HepG2 (cell line): ENCODE measurements around the gene FSIP1. TPM values are rescaled to one million over a fixed set of nuclear protein-coding genes. Genes with fewer than 3 reads are reported as not detected.

Source experiments
- ATAC-seq: fragments of 200-7000 bp; cut with Tn5 transposase; 3 replicates; pipeline ENCODE4 v1.9.1; 2020; ENCODE audit warnings: mild to moderate bottlenecking, moderate library complexity
- BruUV-seq: library from RNA; stranded (reverse); fragments of 400-500 nt; replicated peaks from 2 replicates; lab custom pipeline; 2021; lab: Mats Ljungman, UMichigan
- CTCF ChIA-PET: fragments of 300-600 bp; formaldehyde crosslinking; extraction: SDS; loops from one replicate; lab custom pipeline; 2021; ENCODE audit warnings: low total read pairs, inconsistent platforms, low intra/inter-chr PET ratio; lab: Yijun Ruan, JAX
- POLR2A ChIA-PET: fragments of 350-600 bp; sonication (Branson Sonifier 250); formaldehyde crosslinking; loops from one replicate; lab custom pipeline; 2020; ENCODE audit warnings: antibody characterized with exemption, inconsistent platforms; lab: Yijun Ruan, JAX
- DNase-seq: peaks from one replicate; pipeline ENCODE4 v3.0.0-alpha.2; 2015; ENCODE audit warnings: low spot score
- FAIRE-seq: peaks from 3 replicates; lab custom pipeline; 2011; peaks lifted over from hg19 to GRCh38; lab: Jason Lieb, UNC
- H2AFZ ChIP-seq: one replicate; pipeline ENCODE4 v1.6.1; 2011; ENCODE audit warnings: low read length, inconsistent platforms
- H3K27ac ChIP-seq: fragments of 300-600 bp; 3 replicates; pipeline ENCODE4 v1.8.0; 2011; ENCODE audit warnings: mixed run types, mild to moderate bottlenecking, mixed read lengths, low read length, inconsistent platforms; ENCODE audit not compliant: insufficient read depth; ENCODE audit errors: extremely low read length
- H3K27me3 ChIP-seq, 2 experiments: fragments of 200-600 bp in 1 of 2; 2 replicates in 1 of 2; 3 replicates in 1 of 2; pipeline versions ENCODE4 v1.6.0 to v1.8.0; 2011; ENCODE audit warnings: low read length in 2 of 2, mild to moderate bottlenecking in 2 of 2, moderate library complexity in 2 of 2, inconsistent platforms in 1 of 2; ENCODE audit not compliant: insufficient read depth in 2 of 2, control insufficient read depth in 1 of 2
- H3K36me3 ChIP-seq, 2 experiments: fragments of 200-600 bp in 1 of 2; replicated peaks in 1 of 2; 2 replicates in 1 of 2; 3 replicates in 1 of 2; pipeline versions ENCODE4 v1.5.1 to v1.8.0; 2011; ENCODE audit warnings: low read length in 2 of 2, inconsistent platforms in 1 of 2; ENCODE audit not compliant: insufficient read depth in 2 of 2, control insufficient read depth in 1 of 2
- H3K4me1 ChIP-seq: 2 replicates; pipeline ENCODE4 v1.5.1; 2012; ENCODE audit warnings: low read length, inconsistent platforms; ENCODE audit not compliant: insufficient read depth
- H3K4me2 ChIP-seq: 2 replicates; pipeline ENCODE4 v1.6.0; 2011; ENCODE audit warnings: low read depth, low read length, inconsistent platforms
- H3K4me3 ChIP-seq, 3 experiments: fragments of 200-600 bp in 1 of 3; sonication (generic), shearing (Covaris generic) in 1 of 3; replicated peaks in 1 of 3; 2 replicates each; pipeline ENCODE4 v1.5.1; 2011 to 2016; ENCODE audit warnings: low read length in 3 of 3, inconsistent platforms in 2 of 3, low read depth in 2 of 3, mild to moderate bottlenecking in 2 of 3, control low read depth in 1 of 3, mixed read lengths in 1 of 3; ENCODE audit not compliant: insufficient read depth in 1 of 3
- H3K79me2 ChIP-seq: one replicate; pipeline ENCODE4 v1.6.1; 2011; ENCODE audit warnings: low read length, inconsistent platforms; ENCODE audit not compliant: insufficient read depth
- H3K9ac ChIP-seq: 2 replicates; pipeline ENCODE4 v1.6.0; 2011; ENCODE audit warnings: mild to moderate bottlenecking, low read depth, low read length, inconsistent platforms; ENCODE audit not compliant: insufficient read depth
- H3K9me3 ChIP-seq: 2 replicates; pipeline ENCODE4 v1.5.1; 2012; ENCODE audit warnings: mild to moderate bottlenecking, low read length
- H4K20me1 ChIP-seq: 2 replicates; pipeline ENCODE4 v1.6.0; 2011; ENCODE audit warnings: inconsistent platforms, mild to moderate bottlenecking, low read length, moderate library complexity; ENCODE audit not compliant: insufficient read depth
- CREBL2 ChIP-seq: sonication (generic); formaldehyde crosslinking; IDR thresholded peaks from 2 replicates; pipeline ENCODE4 v1.8.1; 2023; ENCODE audit warnings: missing genetic modification reagents, mild to moderate bottlenecking, borderline replicate concordance
- MXD3 ChIP-seq: IDR thresholded peaks from 2 replicates; pipeline ENCODE4 v1.6.1; 2016; ENCODE audit warnings: mild to moderate bottlenecking, missing biosample characterization, missing genetic modification reagents
- NFIC ChIP-seq: IDR thresholded peaks from 2 replicates; pipeline ENCODE4 v1.6.1; 2012; ENCODE audit warnings: mild to moderate bottlenecking, low read length, inconsistent platforms
- RNF2 ChIP-seq: fragments of 450-650 bp; conservative IDR thresholded peaks from 2 replicates; pipeline ENCODE4 v1.6.1; 2016; ENCODE audit warnings: low read depth
- ZBTB46 ChIP-seq: sonication (generic); formaldehyde crosslinking; IDR thresholded peaks from 2 replicates; pipeline ENCODE4 v1.4.0; 2020; ENCODE audit warnings: mild to moderate bottlenecking, missing genetic modification reagents, borderline replicate concordance
- ZBTB49 ChIP-seq: sonication (generic); formaldehyde crosslinking; IDR thresholded peaks from 2 replicates; pipeline ENCODE4 v1.4.0; 2020; ENCODE audit warnings: missing genetic modification reagents, borderline replicate concordance
- ZMAT5 ChIP-seq: sonication (generic); formaldehyde crosslinking; IDR thresholded peaks from 2 replicates; pipeline ENCODE4 v1.5.0; 2020; ENCODE audit warnings: mild to moderate bottlenecking, low read depth, missing genetic modification reagents, borderline replicate concordance
- ZNF776 ChIP-seq: sonication (generic); formaldehyde crosslinking; IDR thresholded peaks from 2 replicates; pipeline ENCODE4 v1.4.0; 2020; ENCODE audit warnings: mild to moderate bottlenecking, missing genetic modification reagents
- WGBS: methylation state at CpG from one replicate; pipeline ENCODE4 v1.1.6; 2017; ENCODE audit warnings: low lambda C conversion rate; 5-methylcytosine and 5-hydroxymethylcytosine counted together
- in situ Hi-C: cut with HindIII; loops from 2 replicates; pipeline ENCODE4 v1.10.0; 2017; ENCODE audit warnings: low pct_unique_long_range_greater_than_20kb; ENCODE audit not compliant: extremely low pct_ligation_motif_present
- intact Hi-C: fragments of 100-400 bp; cut with micrococcal nuclease; formaldehyde crosslinking; loops from one replicate; pipeline ENCODE4 v1.10.0; 2022; ENCODE audit not compliant: unreplicated experiment
- polyA plus RNA-seq, 8 experiments: library from polyadenylated mRNA; depleted of rRNA in 3 of 8; stranded (reverse) in 7 of 8; unstranded in 1 of 8; fragments of >200 nt; fragmentation: Illumina TruSeq in 4 of 8; extraction: Trizol in 4 of 8; gene quantifications; 2 replicates each; pipeline versions ENCODE4 v1.2.1 to v1.2.3, GENCODE V29; 2011 to 2016; ENCODE audit warnings: low read depth in 4 of 8, missing spikeins in 1 of 8, mixed read lengths in 1 of 8; ENCODE audit not compliant: insufficient read depth in 1 of 8
- total RNA-seq, 5 experiments: library from RNA; depleted of rRNA; stranded (reverse); fragments of >200 nt; fragmentation: Illumina TruSeq; extraction: Trizol; gene quantifications; 2 replicates each; pipeline ENCODE4 v1.2.3, GENCODE V29; 2016; ENCODE audit warnings: low read depth in 1 of 5

FSIP1 gene
- total and polyA plus RNA-seq, 2 of the 13 experiments (the other 11 are each of a cell fraction or from before 2014, with no cell fraction given), result 0.18 TPM; not detected in 1

GRCh38 chr15:39826975-39827374 is 44.3 kb upstream of the FSIP1 start:
- no peak for TF ChIP-seq ZBTB46
- TF ChIP-seq CREBL2 (CRISPR knock-in tag), result no peak
- TF ChIP-seq ZBTB49 (CRISPR knock-in tag), result no peak
- TF ChIP-seq ZMAT5, result no peak
- TF ChIP-seq MXD3, result no peak
- TF ChIP-seq ZNF776 (CRISPR knock-in tag), result no peak
- no peak for TF ChIP-seq RNF2
- no peak for TF ChIP-seq NFIC
- Histone ChIP-seq H3K79me2 (no peaks in the 10 kb centered on the region), H3K9me3 (no peaks in the 10 kb centered on the region), H3K36me3 (no peaks in the 10 kb centered on the region), H3K27ac (no peak overlapping the region), H4K20me1 (no peaks in the 10 kb centered on the region), H3K27me3 (no peaks in the 10 kb centered on the region; a peak in 1 of 5 replicates), H3K4me1 (no peaks in the 10 kb centered on the region), H3K4me2 (no peak overlapping the region), H3K9ac (no peak overlapping the region), H3K4me3 (no peak overlapping the region), H2AFZ (no peak overlapping the region)
- intact Hi-C loops (no loop called here), in situ Hi-C loops (no loop called here)
- POLR2A ChIA-PET, result no interaction called here
- WGBS, result 45% methylated on average over 2 of the region's 2 CpGs
- DNase-seq, result no peak
- no TSS peak for BruUV-seq
- ATAC-seq, result no peak
- FAIRE-seq, result no peak
- CTCF ChIA-PET, result no interaction called here
